Activated CD4-positive, alpha-beta T cell treated with anti-CD3 and anti-CD28 coated beads, Interleukin-2, amount 10 ng/mL, durations not matched to agents 24 days and 14 days (primary cell): ENCODE measurements around the gene TRIM66. TPM values are rescaled to one million over a fixed set of nuclear protein-coding genes. Genes with fewer than 3 reads are reported as not detected.

Source experiments
- DNase-seq: peaks from one replicate; pipeline ENCODE4 v3.0.0; 2022
- H3K27ac Mint-ChIP-seq: one replicate; pipeline ENCODE4 v1.8.0; 2022; ENCODE audit warnings: mild to moderate bottlenecking, mixed read lengths
- H3K27me3 Mint-ChIP-seq: one replicate; pipeline ENCODE4 v1.8.0; 2022; ENCODE audit warnings: mixed read lengths
- H3K36me3 Mint-ChIP-seq: one replicate; pipeline ENCODE4 v1.8.0; 2022; ENCODE audit warnings: low read depth, mild to moderate bottlenecking, mixed read lengths
- H3K4me1 Mint-ChIP-seq: one replicate; pipeline ENCODE4 v1.8.0; 2021; ENCODE audit warnings: mixed read lengths
- H3K4me3 Mint-ChIP-seq: one replicate; pipeline ENCODE4 v1.8.0; 2022; ENCODE audit warnings: mild to moderate bottlenecking, moderate library complexity, mixed read lengths
- H3K9me3 Mint-ChIP-seq: one replicate; pipeline ENCODE4 v1.8.0; 2021; ENCODE audit warnings: mixed read lengths
- intact Hi-C: fragments of 100-400 bp; cut with micrococcal nuclease; formaldehyde crosslinking; loops from one replicate; pipeline ENCODE4 v1.15.1; 2023
- total RNA-seq: library from RNA; stranded (reverse); gene quantifications from 2 replicates; pipeline ENCODE4 v1.2.3, GENCODE V29; 2022

The TRIM66 gene
- total RNA-seq, 1 donor from 2014 or later, result 11.9 TPM

DNA sequence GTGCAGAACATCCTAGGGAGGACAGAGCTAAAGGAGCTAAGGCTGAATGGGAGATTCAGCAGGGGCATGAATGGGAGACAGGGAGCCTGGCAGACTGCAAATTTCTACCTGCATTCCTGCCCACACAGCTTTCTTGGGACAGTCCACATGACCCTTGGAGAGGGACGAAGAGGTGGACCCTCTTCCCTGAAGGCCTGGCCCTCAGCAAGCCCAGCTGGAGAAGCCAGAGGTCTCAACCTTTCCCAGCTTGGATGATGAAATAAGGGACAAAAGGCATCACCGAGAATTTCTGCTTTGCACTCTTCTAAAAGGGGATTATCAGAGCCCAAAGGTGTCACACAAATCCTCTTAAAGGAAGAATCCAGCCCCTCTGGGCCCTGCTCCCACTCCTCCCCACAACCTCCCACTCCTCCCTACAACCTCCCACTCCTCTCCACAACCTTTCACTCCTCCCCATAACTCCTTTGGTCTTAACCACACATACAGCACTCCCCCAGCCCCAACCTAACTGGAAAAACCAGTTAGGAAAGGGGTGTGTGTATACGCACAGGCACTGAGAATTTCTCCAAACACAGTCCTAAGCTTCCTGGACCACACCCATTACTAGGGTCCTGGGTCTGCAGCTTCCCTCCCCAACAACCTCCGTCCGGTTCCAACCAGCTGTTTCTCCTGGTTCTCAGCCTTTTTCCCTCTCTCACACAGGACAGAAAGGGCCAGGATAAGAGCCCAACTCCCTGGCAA is 38.6 kb upstream of the TRIM66 start:
- H3K4me1 Mint-ChIP-seq, result peaks cover 6% of the 10 kb centered on the region
- no peaks in the 10 kb centered on the region for H3K27me3 Mint-ChIP-seq
- intact Hi-C loops, result no loop called here
- no peaks in the 10 kb centered on the region for H3K36me3 Mint-ChIP-seq
- H3K27ac Mint-ChIP-seq, result no peak overlapping the region
- H3K4me3 Mint-ChIP-seq, result no peak overlapping the region
- no peak for DNase-seq
- H3K9me3 Mint-ChIP-seq, result no peaks in the 10 kb centered on the region

DNA sequence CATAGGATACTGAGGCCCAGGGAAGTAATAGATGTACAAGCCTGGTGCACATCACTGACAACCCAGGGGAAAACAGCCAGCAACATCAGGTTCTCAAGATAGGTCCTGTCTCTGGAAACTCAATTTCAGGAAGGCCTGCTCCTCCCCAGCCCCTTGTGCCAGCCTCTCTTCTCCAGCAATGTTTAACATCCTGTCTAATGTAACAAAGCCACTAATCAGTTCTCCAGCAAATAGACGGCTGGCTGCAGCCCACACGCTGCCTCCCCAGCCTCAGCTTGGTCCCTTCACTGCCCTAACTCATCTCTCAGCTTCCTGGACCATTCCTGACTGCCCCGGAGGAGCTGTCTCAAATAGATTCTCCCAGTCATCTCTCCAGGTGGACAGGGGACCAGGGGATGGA is 37.9 kb upstream of the TRIM66 start:
- Mint-ChIP-seq H3K4me3 (no peak overlapping the region), H3K36me3 (no peaks in the 10 kb centered on the region), H3K4me1 (peaks cover 6% of the 10 kb centered on the region), H3K27ac (no peak overlapping the region), H3K27me3 (no peaks in the 10 kb centered on the region), H3K9me3 (no peaks in the 10 kb centered on the region)
- intact Hi-C loops, result no loop called here
- DNase-seq, result no peak

DNA sequence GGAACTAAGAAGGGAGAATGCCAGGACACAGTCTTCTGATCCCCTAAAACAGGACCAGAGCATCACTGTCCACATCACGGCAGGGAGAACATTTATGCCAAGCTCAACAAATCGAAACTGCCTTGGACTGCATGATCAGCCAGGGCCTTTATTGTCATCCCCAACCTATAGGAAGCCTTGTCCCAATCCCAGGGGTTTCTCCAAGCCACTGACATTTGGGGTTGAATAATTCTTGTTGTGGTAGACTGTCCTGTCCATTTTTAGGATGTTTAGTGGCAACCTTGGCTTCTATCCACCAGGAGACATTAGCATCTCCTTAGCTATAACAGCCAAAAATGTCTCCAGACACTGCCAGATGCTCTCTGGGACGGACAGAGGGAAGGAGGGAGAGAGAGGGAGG is 37.3 kb upstream of the TRIM66 start:
- H3K4me1 Mint-ChIP-seq, result peaks cover 6% of the 10 kb centered on the region
- intact Hi-C loops, result no loop called here
- H3K36me3 Mint-ChIP-seq, result no peaks in the 10 kb centered on the region
- H3K27me3 Mint-ChIP-seq, result no peaks in the 10 kb centered on the region
- H3K27ac Mint-ChIP-seq, result no peak overlapping the region
- no peak overlapping the region for H3K4me3 Mint-ChIP-seq
- DNase-seq, result no peak
- no peaks in the 10 kb centered on the region for H3K9me3 Mint-ChIP-seq

DNA sequence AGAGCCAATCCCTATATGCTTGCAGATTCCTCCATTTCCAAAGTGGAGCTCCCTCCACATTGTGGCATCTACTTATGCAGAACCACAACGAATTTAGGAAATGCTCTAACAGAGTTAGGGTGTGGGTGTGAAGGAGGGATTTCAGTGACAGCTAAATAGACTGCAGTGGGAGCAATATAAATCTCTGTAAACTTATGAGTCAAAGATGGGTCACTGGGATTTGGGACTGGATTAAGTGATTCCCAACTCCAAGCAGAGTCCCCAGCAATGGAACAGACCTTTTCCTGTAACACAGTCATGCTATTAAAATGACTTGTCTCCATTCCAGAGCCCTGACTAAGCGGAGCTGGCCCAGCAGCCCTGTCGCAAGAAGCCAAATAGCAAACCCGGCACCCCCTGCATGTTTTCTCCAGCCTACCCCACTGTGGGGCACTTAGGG is 36.8 kb upstream of the TRIM66 start:
- no peaks in the 10 kb centered on the region for H3K27me3 Mint-ChIP-seq
- H3K36me3 Mint-ChIP-seq, result no peaks in the 10 kb centered on the region
- H3K4me1 Mint-ChIP-seq, result peaks cover 6% of the 10 kb centered on the region
- intact Hi-C loops, result no loop called here
- H3K4me3 Mint-ChIP-seq, result no peak overlapping the region
- no peak for DNase-seq
- H3K27ac Mint-ChIP-seq, result no peak overlapping the region
- H3K9me3 Mint-ChIP-seq, result no peaks in the 10 kb centered on the region

DNA sequence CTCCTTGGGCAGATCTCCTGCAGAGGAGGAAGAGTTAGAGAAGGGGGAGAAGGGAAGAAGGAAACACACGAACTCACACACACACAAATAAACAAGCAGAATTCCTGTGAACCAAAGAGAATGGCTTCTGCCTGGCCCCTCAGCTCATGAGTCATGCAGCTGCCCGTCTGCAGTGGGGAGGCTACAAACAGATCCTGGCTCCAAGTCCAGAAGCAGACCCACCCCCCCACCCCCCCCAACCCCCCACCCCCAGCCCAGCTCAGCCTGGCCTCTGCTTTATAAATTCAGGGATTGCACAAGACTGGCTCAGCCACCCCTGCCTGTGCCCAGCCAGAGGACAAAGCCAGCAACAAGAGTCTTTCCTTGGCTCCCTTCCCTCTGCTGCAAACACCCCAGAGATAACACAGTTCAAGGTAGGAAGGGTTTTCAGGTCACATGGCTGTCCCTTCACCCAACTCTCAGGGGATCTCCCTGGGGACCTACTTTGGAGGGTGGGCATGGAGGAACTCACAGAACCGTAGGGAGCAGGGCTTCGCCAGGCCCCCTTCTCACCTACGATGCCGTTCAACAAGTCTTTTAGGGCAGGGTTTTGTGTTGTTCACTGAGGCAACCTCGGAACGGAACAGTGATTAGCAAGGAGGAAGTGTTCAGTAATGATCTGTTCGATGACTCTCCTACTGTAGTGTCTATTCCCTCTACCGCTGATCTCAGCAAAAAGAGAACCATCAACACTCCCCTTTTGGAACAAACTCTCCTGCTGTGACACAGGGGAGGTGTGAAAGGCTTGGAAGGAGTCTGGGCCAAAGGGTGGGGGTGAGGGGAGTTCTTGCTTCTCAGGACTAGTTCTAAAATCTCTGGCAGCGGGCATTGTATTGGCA is 35.6 kb upstream of the TRIM66 start:
- H3K27ac Mint-ChIP-seq, result no peak overlapping the region
- no peaks in the 10 kb centered on the region for H3K36me3 Mint-ChIP-seq
- intact Hi-C loops, result no loop called here
- DNase-seq, result no peak
- peaks cover 6% of the 10 kb centered on the region for H3K4me1 Mint-ChIP-seq
- H3K4me3 Mint-ChIP-seq, result no peak overlapping the region
- H3K9me3 Mint-ChIP-seq, result no peaks in the 10 kb centered on the region
- H3K27me3 Mint-ChIP-seq, result no peaks in the 10 kb centered on the region

DNA sequence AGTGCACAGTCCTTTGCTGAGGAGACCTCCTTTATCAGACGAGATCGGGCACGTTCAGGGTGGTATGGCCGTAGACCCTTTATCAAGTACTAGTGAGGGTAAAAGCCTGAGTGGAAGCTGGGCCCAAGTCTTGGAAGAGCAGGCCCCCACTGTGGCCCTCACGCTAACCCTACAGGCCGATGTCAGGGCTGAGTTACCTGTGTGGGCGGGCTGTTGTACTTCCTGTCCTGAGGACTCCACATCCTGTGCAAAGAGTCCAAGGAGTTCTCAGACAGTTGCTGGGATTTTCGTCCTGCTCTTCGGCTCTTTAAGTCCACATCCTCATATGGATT is 35.0 kb upstream of the TRIM66 start:
- Mint-ChIP-seq H3K36me3 (no peaks in the 10 kb centered on the region), H3K9me3 (no peaks in the 10 kb centered on the region), H3K27ac (no peak overlapping the region), H3K4me1 (peaks cover 6% of the 10 kb centered on the region), H3K4me3 (no peak overlapping the region), H3K27me3 (no peaks in the 10 kb centered on the region)
- DNase-seq, result no peak
- intact Hi-C loops, result no loop called here

DNA sequence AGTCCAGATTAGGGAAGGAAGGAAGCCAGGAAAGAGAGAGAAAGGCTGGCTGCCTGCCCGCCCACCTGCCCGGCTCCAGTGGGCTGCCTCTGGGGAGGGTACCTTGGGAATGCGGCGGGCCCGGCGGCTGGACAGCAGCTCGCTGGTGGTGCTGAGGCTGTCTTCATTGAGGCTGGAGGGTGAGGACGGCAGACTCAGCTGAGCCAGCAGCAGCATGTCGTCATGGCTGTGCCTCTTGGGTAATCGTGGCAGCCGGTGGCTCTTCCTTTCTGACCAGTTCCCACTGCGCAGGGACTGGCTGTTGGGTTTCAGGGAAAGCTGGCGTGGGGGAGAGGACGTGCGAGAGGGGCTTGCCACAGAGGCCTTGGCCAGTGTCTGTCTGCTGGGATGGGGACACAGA is 33.0 kb upstream of the TRIM66 start:
- no peaks in the 10 kb centered on the region for H3K9me3 Mint-ChIP-seq
- peaks cover 6% of the 10 kb centered on the region for H3K4me1 Mint-ChIP-seq
- H3K4me3 Mint-ChIP-seq, result no peak overlapping the region
- H3K36me3 Mint-ChIP-seq, result no peaks in the 10 kb centered on the region
- no peak overlapping the region for H3K27ac Mint-ChIP-seq
- DNase-seq, result no peak
- no peaks in the 10 kb centered on the region for H3K27me3 Mint-ChIP-seq
- intact Hi-C loops, result no loop called here

DNA sequence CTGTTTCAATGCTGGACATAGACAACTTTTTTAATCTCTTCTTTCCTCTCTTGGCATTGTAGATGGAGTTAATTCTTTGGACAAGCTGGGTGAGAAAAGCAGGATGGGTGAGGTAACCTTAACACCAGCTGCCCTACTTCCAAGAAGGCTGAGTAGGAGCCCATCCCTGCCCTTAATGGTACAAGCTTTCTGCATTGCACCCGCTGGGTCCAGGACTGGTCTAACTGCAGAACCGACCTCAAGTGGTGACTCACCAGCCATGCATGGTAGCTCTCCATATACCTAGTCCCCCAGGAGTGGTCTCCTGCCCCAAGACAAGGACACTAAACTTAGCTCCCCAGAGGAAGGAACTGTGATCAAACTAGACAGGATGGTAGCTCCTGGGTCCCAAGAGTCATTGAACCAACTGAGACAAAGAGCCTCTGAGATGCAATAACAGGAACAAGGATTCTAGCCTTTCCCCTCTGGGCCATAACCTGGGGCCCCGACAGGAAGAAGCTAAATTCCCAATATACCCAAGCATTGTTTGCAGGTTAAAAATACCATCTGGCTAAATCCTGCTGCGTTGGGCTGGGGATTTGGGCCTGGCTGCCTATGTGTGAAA is 32.3 kb upstream of the TRIM66 start:
- H3K27me3 Mint-ChIP-seq, result no peaks in the 10 kb centered on the region
- H3K27ac Mint-ChIP-seq, result no peak overlapping the region
- no peak for DNase-seq

DNA sequence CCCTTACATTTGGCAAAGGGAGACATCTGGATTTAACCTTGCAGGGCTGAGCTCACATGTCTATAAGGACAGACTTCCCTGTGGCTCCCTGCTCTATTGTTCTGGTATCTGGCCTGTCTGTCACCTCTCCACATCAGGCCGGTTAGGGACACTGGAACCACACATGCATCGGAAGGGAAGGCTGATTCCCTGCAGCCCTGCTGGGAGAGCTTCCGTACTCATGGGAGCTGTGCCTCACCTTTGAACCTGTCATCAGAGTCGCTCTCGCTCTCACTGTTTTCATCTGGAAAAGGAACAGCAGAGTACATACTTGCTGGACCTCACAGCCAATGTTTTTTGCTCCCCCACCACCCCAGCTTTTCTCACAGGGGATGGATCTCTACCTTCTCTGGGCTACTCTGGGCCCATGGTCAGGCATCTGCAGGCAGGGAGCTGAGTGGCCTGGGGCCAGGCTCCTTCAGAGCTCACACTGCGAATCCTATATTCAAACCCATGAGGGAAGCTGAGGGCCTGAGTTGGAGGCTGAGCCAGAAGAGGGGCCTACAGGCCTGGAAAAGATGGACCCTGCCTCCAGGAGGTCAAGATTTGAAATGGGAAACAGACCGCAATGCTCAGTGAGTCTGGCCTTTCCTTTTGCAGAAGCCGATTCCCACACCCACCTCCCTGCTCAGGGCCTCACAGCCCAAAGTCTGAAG is 31.4 kb upstream of the TRIM66 start:
- intact Hi-C loops, result no loop called here
- H3K4me3 Mint-ChIP-seq, result no peak overlapping the region
- no peak overlapping the region for H3K27ac Mint-ChIP-seq
- no peaks in the 10 kb centered on the region for H3K9me3 Mint-ChIP-seq
- no peaks in the 10 kb centered on the region for H3K27me3 Mint-ChIP-seq
- no peaks in the 10 kb centered on the region for H3K36me3 Mint-ChIP-seq
- H3K4me1 Mint-ChIP-seq, result peaks cover 6% of the 10 kb centered on the region
- DNase-seq, result no peak

More for the DNA sequence above, 32.3 kb upstream of the TRIM66 start:
- no peaks in the 10 kb centered on the region for H3K36me3 Mint-ChIP-seq
- H3K4me3 Mint-ChIP-seq, result no peak overlapping the region
- no peaks in the 10 kb centered on the region for H3K9me3 Mint-ChIP-seq
- intact Hi-C loops, result no loop called here
- peaks cover 6% of the 10 kb centered on the region for H3K4me1 Mint-ChIP-seq

DNA sequence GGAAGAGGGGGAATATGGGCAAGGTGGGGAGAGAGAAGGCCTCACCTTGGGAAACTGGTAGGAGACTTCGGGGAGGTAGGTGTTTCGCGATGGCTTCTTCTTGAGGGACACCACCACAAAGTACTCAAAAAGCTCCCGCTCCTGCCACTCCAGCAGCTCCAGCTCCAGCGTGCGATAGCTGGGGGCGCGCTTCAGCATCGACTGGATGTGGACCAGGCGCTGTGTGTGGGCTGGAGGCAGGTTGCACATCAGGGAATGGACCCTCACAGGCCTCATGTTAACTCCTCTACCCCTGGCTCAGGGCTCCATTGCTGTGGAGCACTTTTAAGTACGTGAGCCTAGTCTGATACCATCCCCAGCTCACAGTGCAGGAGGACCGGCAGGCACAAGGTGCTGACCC is 30.0 kb upstream of the TRIM66 start:
- no peak for DNase-seq
- Mint-ChIP-seq H3K27ac (no peak overlapping the region), H3K4me3 (no peak overlapping the region), H3K36me3 (no peaks in the 10 kb centered on the region), H3K27me3 (no peaks in the 10 kb centered on the region), H3K4me1 (peaks cover 3% of the 10 kb centered on the region), H3K9me3 (no peaks in the 10 kb centered on the region)
- intact Hi-C loops, result no loop called here

DNA sequence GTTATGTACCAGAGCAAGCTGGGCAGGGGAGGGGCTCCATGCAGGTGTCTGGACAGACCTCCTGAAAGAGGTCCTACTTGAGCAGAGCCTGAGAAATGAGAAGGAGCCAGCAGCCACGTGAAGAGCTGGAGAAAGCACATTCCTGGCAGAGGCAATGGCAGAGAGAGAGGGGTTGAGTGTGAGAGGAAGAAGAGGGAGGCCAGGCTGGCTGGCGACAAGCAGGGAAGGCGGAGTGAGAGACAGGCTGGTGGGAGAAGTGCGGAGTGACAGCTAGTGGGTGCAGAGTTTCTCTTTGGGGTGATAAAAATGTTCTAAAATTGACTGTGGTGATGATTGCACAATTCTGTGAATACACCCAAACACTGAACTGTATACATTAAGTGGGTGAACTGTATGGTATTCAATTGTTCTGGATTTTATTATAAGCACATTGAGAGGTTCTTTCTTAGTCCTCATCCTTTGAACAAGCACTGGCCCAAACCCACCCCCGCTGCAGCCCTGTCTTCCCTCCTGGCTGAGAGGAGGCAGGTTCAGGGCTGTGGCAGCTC is 29.5 kb upstream of the TRIM66 start:
- Mint-ChIP-seq H3K27ac (no peak overlapping the region), H3K4me3 (no peak overlapping the region), H3K27me3 (no peaks in the 10 kb centered on the region), H3K4me1 (no peaks in the 10 kb centered on the region), H3K9me3 (no peaks in the 10 kb centered on the region), H3K36me3 (no peaks in the 10 kb centered on the region)
- DNase-seq, result no peak
- intact Hi-C loops, result no loop called here

DNA sequence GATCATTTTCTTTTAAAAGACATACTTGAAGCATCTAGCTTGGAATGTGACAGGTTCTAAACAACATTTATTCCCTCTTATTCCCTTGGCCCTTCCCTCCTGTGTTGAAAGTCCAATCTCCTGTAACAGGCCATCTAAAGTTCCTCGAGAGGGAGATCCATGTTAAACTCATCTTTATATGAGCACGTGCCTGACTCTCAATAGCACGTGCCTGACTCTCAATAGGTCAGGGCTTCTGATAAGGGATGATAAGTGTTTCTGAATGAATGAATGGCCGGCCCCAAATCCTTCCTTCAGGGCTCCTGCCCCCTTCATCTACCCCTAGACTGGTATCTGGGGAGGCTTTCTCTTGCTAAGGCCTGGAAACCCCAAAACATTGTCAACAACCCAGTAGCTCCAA is 27.3 kb upstream of the TRIM66 start:
- no peaks in the 10 kb centered on the region for H3K27me3 Mint-ChIP-seq
- no peak for DNase-seq
- no peaks in the 10 kb centered on the region for H3K9me3 Mint-ChIP-seq
- intact Hi-C loops, result no loop called here
- no peak overlapping the region for H3K4me3 Mint-ChIP-seq
- no peaks in the 10 kb centered on the region for H3K36me3 Mint-ChIP-seq
- H3K4me1 Mint-ChIP-seq, result peaks cover 2% of the 10 kb centered on the region
- no peak overlapping the region for H3K27ac Mint-ChIP-seq

DNA sequence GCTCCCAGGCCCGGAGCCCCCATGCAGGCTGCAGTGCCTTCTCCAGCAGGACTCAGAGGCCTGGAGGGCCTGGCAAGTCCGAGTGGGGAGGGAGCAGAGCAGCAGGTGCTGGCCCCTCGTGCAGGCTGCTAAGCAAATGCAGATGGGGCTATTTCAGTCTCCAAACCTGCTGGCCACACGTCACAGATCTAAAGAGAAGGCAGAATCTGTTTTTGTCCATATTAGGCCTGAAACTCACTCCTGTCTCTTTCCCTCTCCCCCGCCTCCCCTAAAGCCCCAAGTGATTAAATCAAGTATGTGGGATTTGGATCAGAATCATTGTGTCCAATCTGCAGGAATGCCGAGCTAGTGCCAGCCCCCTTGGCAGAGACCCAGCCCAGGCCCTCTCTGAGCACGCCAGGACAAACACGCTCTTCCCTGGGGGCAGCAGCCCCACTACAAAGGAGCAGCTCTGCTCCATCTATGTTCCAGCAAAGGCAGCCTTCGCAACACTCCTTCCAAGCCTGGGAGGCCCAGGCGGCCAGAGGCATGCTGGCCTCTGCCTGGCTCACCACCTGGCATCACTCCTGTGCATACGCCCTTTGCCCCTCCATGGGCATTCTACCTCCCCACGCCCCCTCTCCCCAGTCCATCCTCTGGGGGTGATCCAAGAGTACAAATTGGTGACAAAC is 26.7 kb upstream of the TRIM66 start:
- Mint-ChIP-seq H3K4me1 (peaks cover 2% of the 10 kb centered on the region), H3K4me3 (no peak overlapping the region)
- DNase-seq, result no peak

More for the DNA sequence above, 26.7 kb upstream of the TRIM66 start:
- Mint-ChIP-seq H3K27me3 (no peaks in the 10 kb centered on the region), H3K36me3 (no peaks in the 10 kb centered on the region), H3K9me3 (no peaks in the 10 kb centered on the region), H3K27ac (no peak overlapping the region)
- intact Hi-C loops, result no loop called here
